Chondrocyte (in vitro differentiated cells): ENCODE results near the gene GPR162. TPM values are rescaled to one million over a fixed set of nuclear protein-coding genes. Genes with fewer than 3 reads are reported as not detected.

Source experiments
- DNase-seq: peaks from one replicate; pipeline ENCODE4 v3.0.0; 2021; ENCODE audit warnings: mixed read lengths, low spot score
- H3K27ac Mint-ChIP-seq: one replicate; pipeline ENCODE4 v1.8.0; 2021; ENCODE audit warnings: mild to moderate bottlenecking, moderate library complexity, mixed read lengths; ENCODE audit not compliant: unreplicated experiment
- H3K27me3 Mint-ChIP-seq: 2 replicates; pipeline ENCODE4 v1.8.0; 2021; ENCODE audit warnings: low read depth, mixed read lengths
- H3K36me3 Mint-ChIP-seq: 2 replicates; pipeline ENCODE4 v1.8.0; 2021; ENCODE audit warnings: low read depth, mixed read lengths
- H3K4me1 Mint-ChIP-seq: 2 replicates; pipeline ENCODE4 v1.8.0; 2021; ENCODE audit warnings: low read depth, mild to moderate bottlenecking, mixed read lengths
- H3K4me3 Mint-ChIP-seq: one replicate; pipeline ENCODE4 v1.8.0; 2021; ENCODE audit warnings: mild to moderate bottlenecking, moderate library complexity, mixed read lengths; ENCODE audit not compliant: unreplicated experiment
- H3K9me3 Mint-ChIP-seq: 2 replicates; pipeline ENCODE4 v1.8.0; 2021; ENCODE audit warnings: low read depth, mixed read lengths
- total RNA-seq: library from RNA; stranded (reverse); gene quantifications from 3 replicates; pipeline ENCODE4 v1.2.1, GENCODE V29; 2021
- TF ChIP-seq, protein P1 (sequence below): fragments of 200-600 bp; sonication (generic); IDR thresholded peaks from 2 replicates; pipeline ENCODE4 v1.5.0; 2021; ENCODE audit warnings: antibody characterized with exemption, mild to moderate bottlenecking, moderate library complexity

The GPR162 gene
- total RNA-seq, 1 donor from 2014 or later: 4.2 TPM

DNA sequence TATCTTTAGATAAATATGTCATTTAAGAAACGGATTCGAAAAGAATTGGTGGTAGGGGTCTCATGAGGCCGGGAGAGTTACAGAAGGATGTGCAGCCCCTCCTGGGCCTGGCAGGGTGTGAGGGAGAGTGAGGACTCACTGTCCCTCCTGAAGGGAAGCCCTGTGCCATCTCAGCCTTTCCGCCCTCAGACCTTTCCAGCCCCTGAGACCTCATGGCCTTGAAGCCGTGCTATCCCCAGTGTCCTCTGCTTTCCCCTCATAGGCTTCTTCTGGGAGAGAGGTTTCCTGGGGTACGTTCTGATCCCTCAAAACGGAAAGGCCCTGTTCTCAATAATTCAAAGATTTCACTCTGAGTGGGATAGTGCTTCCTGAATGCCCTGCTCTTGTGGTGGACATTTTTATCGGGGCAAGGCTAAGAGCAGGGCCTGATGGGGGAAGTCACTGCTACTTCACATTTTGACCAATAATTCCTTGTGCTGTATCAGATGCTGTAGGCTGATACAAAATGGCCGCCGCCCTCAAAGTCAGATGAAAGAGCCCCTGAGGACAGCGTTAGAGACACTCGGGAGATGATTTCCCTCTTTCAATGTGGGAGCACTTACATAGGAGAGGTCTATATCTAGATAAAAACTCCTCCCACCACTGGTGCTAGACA is 31.0 kb upstream of the GPR162 start:
- peaks cover 2% of the 10 kb centered on the region for H3K27me3 Mint-ChIP-seq

DNA sequence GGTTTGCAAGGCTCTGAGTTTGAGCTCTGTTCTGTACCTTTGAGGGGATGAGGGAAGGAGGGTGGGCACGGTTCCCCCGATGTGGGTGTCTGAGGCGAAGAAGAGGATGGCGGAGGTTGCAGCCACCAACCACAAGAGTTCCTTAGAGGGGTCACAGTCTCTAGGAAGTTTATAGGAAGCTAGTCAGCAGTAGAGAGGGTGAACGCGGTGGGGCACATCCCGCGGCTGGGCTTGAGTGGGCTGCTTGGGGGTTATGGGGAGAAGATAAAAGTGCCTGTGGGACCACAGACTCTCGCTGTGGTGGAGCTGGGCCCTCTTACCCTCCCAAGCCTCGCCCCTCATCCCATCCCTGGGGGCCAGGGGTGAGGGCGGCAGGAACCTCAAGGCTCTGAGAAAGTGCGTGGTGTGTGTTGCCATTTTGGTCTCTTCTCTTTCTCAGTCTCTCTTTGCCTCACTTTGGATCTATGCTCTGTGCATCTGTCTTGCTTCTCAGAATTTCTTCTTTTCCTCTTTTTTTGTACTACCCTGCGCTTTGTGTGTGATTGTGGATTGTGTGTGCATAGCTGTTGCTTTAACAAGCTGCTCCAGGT is 29.6 kb upstream of the GPR162 start:
- H3K36me3 Mint-ChIP-seq: no peaks in the 10 kb centered on the region
- no peak for DNase-seq

More for the DNA sequence above, 31.0 kb upstream of the GPR162 start:
- peaks cover 16% of the 10 kb centered on the region for H3K4me1 Mint-ChIP-seq
- H3K4me3 Mint-ChIP-seq: no peak overlapping the region
- H3K36me3 Mint-ChIP-seq: no peaks in the 10 kb centered on the region
- H3K9me3 Mint-ChIP-seq: no peaks in the 10 kb centered on the region
- no peak overlapping the region for H3K27ac Mint-ChIP-seq
- no peak for DNase-seq
- TF ChIP-seq, protein P1, sequence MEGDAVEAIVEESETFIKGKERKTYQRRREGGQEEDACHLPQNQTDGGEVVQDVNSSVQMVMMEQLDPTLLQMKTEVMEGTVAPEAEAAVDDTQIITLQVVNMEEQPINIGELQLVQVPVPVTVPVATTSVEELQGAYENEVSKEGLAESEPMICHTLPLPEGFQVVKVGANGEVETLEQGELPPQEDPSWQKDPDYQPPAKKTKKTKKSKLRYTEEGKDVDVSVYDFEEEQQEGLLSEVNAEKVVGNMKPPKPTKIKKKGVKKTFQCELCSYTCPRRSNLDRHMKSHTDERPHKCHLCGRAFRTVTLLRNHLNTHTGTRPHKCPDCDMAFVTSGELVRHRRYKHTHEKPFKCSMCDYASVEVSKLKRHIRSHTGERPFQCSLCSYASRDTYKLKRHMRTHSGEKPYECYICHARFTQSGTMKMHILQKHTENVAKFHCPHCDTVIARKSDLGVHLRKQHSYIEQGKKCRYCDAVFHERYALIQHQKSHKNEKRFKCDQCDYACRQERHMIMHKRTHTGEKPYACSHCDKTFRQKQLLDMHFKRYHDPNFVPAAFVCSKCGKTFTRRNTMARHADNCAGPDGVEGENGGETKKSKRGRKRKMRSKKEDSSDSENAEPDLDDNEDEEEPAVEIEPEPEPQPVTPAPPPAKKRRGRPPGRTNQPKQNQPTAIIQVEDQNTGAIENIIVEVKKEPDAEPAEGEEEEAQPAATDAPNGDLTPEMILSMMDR: no peak

DNA sequence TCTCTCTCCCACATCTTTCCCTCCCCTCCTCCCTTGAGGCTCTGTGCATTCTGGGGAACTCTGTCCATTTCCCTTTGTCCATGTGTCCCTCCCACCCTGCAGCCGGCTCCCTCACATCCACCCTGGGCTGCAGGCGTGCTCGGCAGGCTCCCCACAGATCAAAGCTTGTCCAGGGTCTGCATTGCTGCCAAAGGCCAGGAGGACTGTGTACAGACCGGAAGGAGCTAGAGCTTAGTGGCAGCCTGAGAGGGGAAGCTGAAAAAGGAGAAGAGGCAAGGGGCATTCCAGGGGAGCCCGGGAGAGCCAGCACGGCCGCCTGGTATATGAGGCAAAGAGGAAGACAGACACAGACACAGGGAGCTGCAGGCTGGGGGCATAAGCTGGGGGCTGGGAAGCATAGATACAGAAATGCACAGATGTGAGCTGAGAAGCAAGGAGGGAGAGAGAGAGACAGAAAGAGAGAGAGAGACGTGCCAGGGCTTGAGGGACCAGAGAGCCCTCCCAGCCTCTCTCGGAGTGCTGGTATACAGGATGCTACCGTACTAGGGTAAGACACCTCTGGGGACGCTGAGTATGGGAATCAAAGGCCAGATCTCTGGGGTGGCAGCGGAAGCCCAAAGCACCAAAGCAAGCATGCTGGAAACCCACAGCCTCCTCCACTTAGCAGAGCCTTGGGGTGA is 29.0 kb upstream of the GPR162 start:
- Mint-ChIP-seq H3K9me3 (no peaks in the 10 kb centered on the region), H3K36me3 (no peaks in the 10 kb centered on the region), H3K4me1 (peaks cover 16% of the 10 kb centered on the region), H3K27ac (peak overlapping the region; percentile 28), H3K4me3 (peak overlapping the region; percentile 6), H3K27me3 (peaks cover 2% of the 10 kb centered on the region)
- DNase-seq: no peak
- TF ChIP-seq, protein P1: no peak

More for the DNA sequence above, 29.6 kb upstream of the GPR162 start:
- Mint-ChIP-seq H3K4me1 (peaks cover 16% of the 10 kb centered on the region), H3K4me3 (no peak overlapping the region), H3K9me3 (no peaks in the 10 kb centered on the region), H3K27ac (no peak overlapping the region), H3K27me3 (peaks cover 2% of the 10 kb centered on the region)
- TF ChIP-seq, protein P1: no peak

DNA sequence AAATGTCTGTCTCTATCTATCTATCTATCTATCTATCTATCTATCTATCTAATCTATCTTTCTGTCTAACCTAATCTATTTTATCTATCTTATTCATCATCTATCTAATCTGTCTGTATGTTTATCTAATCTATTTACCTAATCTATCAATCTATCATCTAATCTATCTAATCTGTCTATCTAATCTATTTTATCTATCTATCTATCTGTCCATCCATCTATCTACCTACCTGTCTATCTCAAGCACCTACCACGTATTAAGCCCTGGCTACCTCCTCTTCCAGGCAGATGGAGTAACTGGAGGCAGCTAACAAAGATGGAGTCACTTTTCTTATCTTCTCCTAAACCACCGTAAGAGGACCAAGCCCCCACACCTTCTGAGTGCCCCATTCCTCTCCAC is 26.5 kb upstream of the GPR162 start:
- no peak overlapping the region for H3K27ac Mint-ChIP-seq
- DNase-seq: no peak
- H3K4me3 Mint-ChIP-seq: no peak overlapping the region
- H3K27me3 Mint-ChIP-seq: peaks cover 2% of the 10 kb centered on the region
- TF ChIP-seq, protein P1: no peak
- no peaks in the 10 kb centered on the region for H3K36me3 Mint-ChIP-seq
- H3K9me3 Mint-ChIP-seq: no peaks in the 10 kb centered on the region
- peaks cover 9% of the 10 kb centered on the region for H3K4me1 Mint-ChIP-seq

DNA sequence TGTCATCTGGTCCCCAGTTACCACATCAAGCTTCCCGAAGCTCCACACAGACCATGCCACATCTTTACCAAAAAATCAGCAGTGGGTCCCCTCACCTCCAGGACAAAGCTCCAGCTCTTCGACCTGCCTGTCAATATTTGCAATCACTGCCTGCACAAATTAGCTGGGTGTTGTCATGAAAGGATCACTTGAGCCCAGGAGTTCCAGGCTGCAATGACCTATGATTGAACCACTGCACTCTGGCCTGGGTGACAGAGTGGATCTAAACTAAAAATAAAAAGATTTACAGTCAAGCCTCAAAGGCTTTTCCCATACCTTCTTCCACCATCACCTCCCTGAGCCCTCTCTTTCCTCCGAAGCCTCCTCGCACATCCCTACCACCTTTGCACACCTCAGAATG is 25.0 kb upstream of the GPR162 start:
- no peaks in the 10 kb centered on the region for H3K9me3 Mint-ChIP-seq
- peaks cover 9% of the 10 kb centered on the region for H3K4me1 Mint-ChIP-seq
- no peak for DNase-seq
- H3K27me3 Mint-ChIP-seq: peaks cover 2% of the 10 kb centered on the region
- H3K36me3 Mint-ChIP-seq: no peaks in the 10 kb centered on the region
- no peak overlapping the region for H3K4me3 Mint-ChIP-seq
- TF ChIP-seq, protein P1: no peak
- H3K27ac Mint-ChIP-seq: no peak overlapping the region
